Measurements from ENCODE around the gene GDF7. TPM values are rescaled to one million over a fixed set of nuclear protein-coding genes. Genes with fewer than 3 reads are reported as not detected.

Gene GDF7
- polyA plus RNA-seq, 3 donors = not detected

GRCh38 chr2:20698916-20699613 is 32.1 kb downstream of the GDF7 start:
- H3K9me3 Mint-ChIP-seq = no peaks in the 10 kb centered on the region
- WGBS (ENCODE audit: insufficient coverage) = no CpG with 5 or more reads among the region's 4 CpGs
- Histone ChIP-seq H3K4me2 (replicated peaks; ENCODE audit: extremely low read depth, low read length, poor library complexity, severe bottlenecking) (peak overlapping the region; percentile 51), H3K27ac (ENCODE audit: low read depth in 1 of 2, low read length in 2 of 2) (peak overlapping the region in 1 of 2 donors; percentile 71), H3K79me2 (ENCODE audit: insufficient read depth, low read length) (no peaks in the 10 kb centered on the region), H2AFZ (ENCODE audit: insufficient read depth, low read depth, low read length, poor library complexity, severe bottlenecking) (peak overlapping the region; percentile 43), H3K36me3 (replicated peaks in 1 of 2; ENCODE audit: control insufficient read depth in 1 of 2, insufficient read depth in 2 of 2, low read length in 2 of 2) (no peaks in the 10 kb centered on the region), H3K27me3 (ENCODE audit: control insufficient read depth in 2 of 2, insufficient read depth in 2 of 2, low read length in 2 of 2) (no peaks in the 10 kb centered on the region), H3K4me3 (replicated peaks in 1 of 3; ENCODE audit: low read depth in 2 of 3, low read length in 3 of 3) (peak overlapping the region in 2 of 3 experiments; percentile 9 to 54), H4K20me1 (ENCODE audit: insufficient read depth, low read length) (no peaks in the 10 kb centered on the region), H3K4me1 (ENCODE audit: control insufficient read depth in 1 of 2, insufficient read depth in 2 of 2, low read length in 2 of 2) (peaks cover 14% of the 10 kb centered on the region in 2 donors), H3K9me3 (replicated peaks in 1 of 2; ENCODE audit: control insufficient read depth in 1 of 2, insufficient read depth in 1 of 2, low read length in 2 of 2) (no peaks in the 10 kb centered on the region), H3K9ac (ENCODE audit: insufficient read depth, low read length, poor library complexity, severe bottlenecking) (no peak overlapping the region)
- H3K4me1 Mint-ChIP-seq = peaks cover 16% of the 10 kb centered on the region
- peak in 1 of 3 donors; percentile 19 for DNase-seq
- H3K4me3 Mint-ChIP-seq = peak overlapping the region; percentile 42 to 82
- peaks cover 2 to 10% of the 10 kb centered on the region in 2 donors for H3K36me3 Mint-ChIP-seq
- no peaks in the 10 kb centered on the region for H3K27me3 Mint-ChIP-seq (ENCODE audit: low read depth in 3 of 3)
- TF ChIP-seq CTCF (IDR thresholded peaks at IDR 0.05) = no peak
- H3K27ac Mint-ChIP-seq = peak overlapping the region in 6 of 7 donors; percentile 14 to 86 (median 65)
- intact Hi-C loops (cut with micrococcal nuclease) = no loop called here

GRCh38 chr2:20702563-20702962 is 35.6 kb downstream of the GDF7 start:
- peaks cover 14% of the 10 kb centered on the region in 2 donors for H3K4me1 ChIP-seq (ENCODE audit: control insufficient read depth in 1 of 2, insufficient read depth in 2 of 2, low read length in 2 of 2)
- H3K9me3 ChIP-seq (replicated peaks in 1 of 2; ENCODE audit: control insufficient read depth in 1 of 2, insufficient read depth in 1 of 2, low read length in 2 of 2) = no peaks in the 10 kb centered on the region
- H4K20me1 ChIP-seq (ENCODE audit: insufficient read depth, low read length) = no peaks in the 10 kb centered on the region
- intact Hi-C loops (cut with micrococcal nuclease) = no loop called here
- H3K36me3 ChIP-seq (replicated peaks in 1 of 2; ENCODE audit: control insufficient read depth in 1 of 2, insufficient read depth in 2 of 2, low read length in 2 of 2) = no peaks in the 10 kb centered on the region
- Mint-ChIP-seq H3K4me3 (no peak overlapping the region), H3K27me3 (ENCODE audit: low read depth in 3 of 3) (peaks cover 0 to 1% (median 0%) of the 10 kb centered on the region in 3 donors), H3K36me3 (peaks cover 2 to 7% of the 10 kb centered on the region in 2 donors), H3K4me1 (peaks cover 16% of the 10 kb centered on the region), H3K27ac (no peak overlapping the region), H3K9me3 (peaks cover 0 to 2% (median 0%) of the 10 kb centered on the region in 7 donors)
- no peaks in the 10 kb centered on the region for H3K27me3 ChIP-seq (ENCODE audit: control insufficient read depth in 2 of 2, insufficient read depth in 2 of 2, low read length in 2 of 2)
- DNase-seq = no peak
- H3K4me2 ChIP-seq (replicated peaks; ENCODE audit: extremely low read depth, low read length, poor library complexity, severe bottlenecking) = no peak overlapping the region
- no peak overlapping the region for H3K9ac ChIP-seq (ENCODE audit: insufficient read depth, low read length, poor library complexity, severe bottlenecking)
- no peak overlapping the region for H3K4me3 ChIP-seq (replicated peaks in 1 of 3; ENCODE audit: low read depth in 2 of 3, low read length in 3 of 3)
- 100% methylated on average over 5 of the region's 5 CpGs for WGBS (ENCODE audit: insufficient coverage)
- no peak overlapping the region for H2AFZ ChIP-seq (ENCODE audit: insufficient read depth, low read depth, low read length, poor library complexity, severe bottlenecking)
- TF ChIP-seq CTCF (IDR thresholded peaks at IDR 0.05) = no peak
- H3K27ac ChIP-seq (ENCODE audit: low read depth in 1 of 2, low read length in 2 of 2) = no peak overlapping the region
- H3K79me2 ChIP-seq (ENCODE audit: insufficient read depth, low read length) = no peaks in the 10 kb centered on the region

Data from CD14-positive monocyte (primary cell).